SK-N-SH treated with all-trans-retinoic acid at 6 μM for 48 hours (cell line): ENCODE measurements around the gene SPON1.
A peak's percentile ranks its signal among the peaks of the same experiment; 100 is the strongest.

Experiments used
- ATAC-seq: fragments of 200-7000 bp; cut with Tn5 transposase; 3 replicates; pipeline ENCODE4 v1.9.1; 2020; ENCODE audit warnings: mild to moderate bottlenecking, moderate library complexity
- ARNTL ChIP-seq: fragments of 450-650 bp; formaldehyde crosslinking; IDR thresholded peaks from 2 replicates; pipeline ENCODE4 v1.5.0; 2020; ENCODE audit warnings: low read depth, mild to moderate bottlenecking, moderate library complexity, borderline replicate concordance
- BACH2 ChIP-seq: fragments of 250-450 bp; sonication (Bioruptor Pico); IDR thresholded peaks from 2 replicates; pipeline ENCODE4 v1.9.0; 2021; ENCODE audit warnings: mild to moderate bottlenecking, borderline replicate concordance
- CREB5 ChIP-seq: fragments of 250-450 bp; sonication (Bioruptor Pico); IDR thresholded peaks from 2 replicates; pipeline ENCODE4 v1.5.1; 2020; ENCODE audit warnings: low read depth, mild to moderate bottlenecking, moderate library complexity
- CSDC2 ChIP-seq: fragments of 250-450 bp; sonication (Bioruptor Pico); IDR thresholded peaks from 2 replicates; pipeline ENCODE4 v1.5.0; 2020; ENCODE audit warnings: mild to moderate bottlenecking, moderate library complexity
- CSRNP3 ChIP-seq: fragments of 250-450 bp; sonication (Bioruptor Pico); IDR thresholded peaks from 2 replicates; pipeline ENCODE4 v1.5.1; 2021; ENCODE audit warnings: mild to moderate bottlenecking, moderate library complexity
- GLIS3 ChIP-seq: fragments of 250-450 bp; sonication (Bioruptor Pico); IDR thresholded peaks from 2 replicates; pipeline ENCODE4 v1.5.0; 2020; ENCODE audit warnings: mild to moderate bottlenecking, moderate library complexity
- OSR1 ChIP-seq: fragments of 250-450 bp; sonication (Bioruptor Pico); IDR thresholded peaks from 2 replicates; pipeline ENCODE4 v1.8.0; 2022; ENCODE audit warnings: moderate library complexity, mild to moderate bottlenecking, inconsistent platforms
- PATZ1 ChIP-seq: fragments of 250-450 bp; sonication (Bioruptor Pico); IDR thresholded peaks from 2 replicates; pipeline ENCODE4 v1.8.0; 2020; ENCODE audit warnings: mild to moderate bottlenecking, moderate library complexity, borderline replicate concordance
- POU6F1 ChIP-seq: fragments of 250-450 bp; sonication (Bioruptor Pico); IDR thresholded peaks from 2 replicates; pipeline ENCODE4 v1.8.0; 2021; ENCODE audit warnings: low read depth, mild to moderate bottlenecking, moderate library complexity, borderline replicate concordance
- PPARA ChIP-seq: fragments of 250-450 bp; sonication (Bioruptor Pico); IDR thresholded peaks from 2 replicates; pipeline ENCODE4 v1.5.0; 2020; ENCODE audit warnings: mild to moderate bottlenecking, borderline replicate concordance
- RARB ChIP-seq: fragments of 250-450 bp; sonication (Bioruptor Pico); IDR thresholded peaks from 2 replicates; pipeline ENCODE4 v1.8.0; 2021; ENCODE audit warnings: mild to moderate bottlenecking, moderate library complexity
- TCF4 ChIP-seq: fragments of 250-450 bp; sonication (Bioruptor Pico); IDR thresholded peaks from 2 replicates; pipeline ENCODE4 v1.8.0; 2021; ENCODE audit warnings: mild to moderate bottlenecking, moderate library complexity, borderline replicate concordance
- TOX ChIP-seq: fragments of 250-450 bp; sonication (Bioruptor Pico); IDR thresholded peaks from 2 replicates; pipeline ENCODE4 v1.8.0; 2021; ENCODE audit warnings: mild to moderate bottlenecking, moderate library complexity, borderline replicate concordance
- TSHZ2 ChIP-seq: fragments of 250-450 bp; sonication (Bioruptor Pico); IDR thresholded peaks from 2 replicates; pipeline ENCODE4 v1.5.0; 2020; ENCODE audit warnings: mild to moderate bottlenecking, moderate library complexity
- ZFP3 ChIP-seq: fragments of 250-450 bp; sonication (Bioruptor Pico); IDR thresholded peaks from 2 replicates; pipeline ENCODE4 v1.5.0; 2020; ENCODE audit warnings: mild to moderate bottlenecking, moderate library complexity
- ZNF565 ChIP-seq: fragments of 450-650 bp; formaldehyde crosslinking; conservative IDR thresholded peaks from 2 replicates; pipeline ENCODE4 v1.5.0; 2020; ENCODE audit warnings: low read depth, mild to moderate bottlenecking, moderate library complexity
- ZNF70 ChIP-seq: fragments of 450-650 bp; formaldehyde crosslinking; IDR thresholded peaks from 2 replicates; pipeline ENCODE4 v1.5.0; 2020; ENCODE audit warnings: mild to moderate bottlenecking, moderate library complexity
- ZNF8 ChIP-seq: fragments of 450-650 bp; formaldehyde crosslinking; IDR thresholded peaks from 2 replicates; pipeline ENCODE4 v1.5.0; 2020; ENCODE audit warnings: mild to moderate bottlenecking, moderate library complexity

Gene SPON1

GRCh38 chr11:14299921-14300320 lies 337.4 kb downstream of the SPON1 start (continued):
- no peak for TF ChIP-seq POU6F1 (CRISPR knock-in tag)
- TF ChIP-seq ZNF565 (CRISPR knock-in tag) = no peak
- TF ChIP-seq OSR1 (CRISPR knock-in tag) = no peak
- TF ChIP-seq CSDC2 = no peak
- TF ChIP-seq TOX = no peak
- no peak for TF ChIP-seq ZFP3 (CRISPR knock-in tag)
- no peak for TF ChIP-seq RARB (CRISPR knock-in tag)
- TF ChIP-seq ARNTL (CRISPR knock-in tag) = no peak
- TF ChIP-seq ZNF70 (CRISPR knock-in tag) = no peak
- no peak for TF ChIP-seq PATZ1 (CRISPR knock-in tag)
- TF ChIP-seq CREB5 = no peak

GRCh38 chr11:14300661-14301304 lies 338.3 kb downstream of the SPON1 start:
- TF ChIP-seq ZNF8 (CRISPR knock-in tag) (no peak), POU6F1 (CRISPR knock-in tag) (no peak), TOX (no peak)
- ATAC-seq = peak; percentile 97

- TF ChIP-seq TSHZ2 (no peak), BACH2 (CRISPR knock-in tag) (no peak), ZNF8 (CRISPR knock-in tag) (no peak), CSDC2 (no peak), RARB (CRISPR knock-in tag) (no peak), CSRNP3 (no peak), PPARA (CRISPR knock-in tag) (no peak), TCF4 (CRISPR knock-in tag) (no peak), GLIS3 (CRISPR knock-in tag) (no peak), OSR1 (CRISPR knock-in tag) (no peak), ZNF70 (CRISPR knock-in tag) (no peak), ARNTL (CRISPR knock-in tag) (no peak), POU6F1 (CRISPR knock-in tag) (no peak)
- ATAC-seq = no peak
Measured at GRCh38 chr11:14304601-14305000, 342.1 kb downstream of the SPON1 start.
